ENCODE results near the gene OSBPL10. TPM values are rescaled to one million over a fixed set of nuclear protein-coding genes. Genes with fewer than 3 reads are reported as not detected.

Gene OSBPL10
- total RNA-seq, 2 experiments from 2014 or later = 1.6 to 1.7 TPM

GRCh38 chr3:31960793-31961431 is 20.1 kb downstream of the OSBPL10 start:
- POLR2A ChIA-PET = no interaction called here
- Mint-ChIP-seq H3K27ac (no peak overlapping the region), H3K9me3 (peaks cover 1% of the 10 kb centered on the region), H3K4me1 (peaks cover 6% of the 10 kb centered on the region), H3K4me3 (no peak overlapping the region), H3K36me3 (ENCODE audit: low read depth) (no peaks in the 10 kb centered on the region), H3K27me3 (peaks cover 1% of the 10 kb centered on the region)
- CTCF ChIA-PET = no interaction called here
- no peak for DNase-seq

GRCh38 chr3:31959951-31960792 is 20.9 kb downstream of the OSBPL10 start:
- Mint-ChIP-seq H3K27me3 (peaks cover 1% of the 10 kb centered on the region), H3K27ac (no peak overlapping the region), H3K36me3 (ENCODE audit: low read depth) (no peaks in the 10 kb centered on the region), H3K9me3 (peaks cover 7% of the 10 kb centered on the region), H3K4me3 (no peak overlapping the region), H3K4me1 (peaks cover 6% of the 10 kb centered on the region)
- CTCF ChIA-PET = no interaction called here
- no peak for DNase-seq
- POLR2A ChIA-PET = interaction anchor here (0.5 kb wide), 1 partner anchor 30 kb away, joined by 3 read pairs; no protein-coding TSS in a partner anchor

GRCh38 chr3:31959251-31959650 is 21.8 kb downstream of the OSBPL10 start:
- Mint-ChIP-seq H3K27me3 (peaks cover 1% of the 10 kb centered on the region), H3K27ac (no peak overlapping the region), H3K4me3 (no peak overlapping the region), H3K9me3 (peaks cover 10% of the 10 kb centered on the region), H3K4me1 (peaks cover 6% of the 10 kb centered on the region), H3K36me3 (ENCODE audit: low read depth) (no peaks in the 10 kb centered on the region)
- ChIA-PET CTCF (no interaction called here), POLR2A (interaction anchor here (0.5 kb wide), 1 partner anchor 29 kb away, joined by 3 read pairs; no protein-coding TSS in a partner anchor)
- DNase-seq = no peak

GRCh38 chr3:31958701-31959152 is 22.3 kb downstream of the OSBPL10 start:
- DNase-seq = no peak
- POLR2A ChIA-PET = no interaction called here
- CTCF ChIA-PET = no interaction called here
- no peaks in the 10 kb centered on the region for H3K36me3 Mint-ChIP-seq (ENCODE audit: low read depth)
- peaks cover 5% of the 10 kb centered on the region for H3K4me1 Mint-ChIP-seq
- H3K27ac Mint-ChIP-seq = no peak overlapping the region
- peaks cover 1% of the 10 kb centered on the region for H3K27me3 Mint-ChIP-seq
- no peak overlapping the region for H3K4me3 Mint-ChIP-seq
- H3K9me3 Mint-ChIP-seq = peaks cover 10% of the 10 kb centered on the region

GRCh38 chr3:31957106-31957505 is 24.0 kb downstream of the OSBPL10 start:
- no peak overlapping the region for H3K27ac Mint-ChIP-seq
- peaks cover 3% of the 10 kb centered on the region for H3K4me1 Mint-ChIP-seq
- H3K9me3 Mint-ChIP-seq = peaks cover 10% of the 10 kb centered on the region
- no peak overlapping the region for H3K4me3 Mint-ChIP-seq
- H3K27me3 Mint-ChIP-seq = peaks cover 7% of the 10 kb centered on the region
- DNase-seq = no peak
- CTCF ChIA-PET = no interaction called here
- POLR2A ChIA-PET = no interaction called here
- H3K36me3 Mint-ChIP-seq (ENCODE audit: low read depth) = no peaks in the 10 kb centered on the region

- POLR2A ChIA-PET = no interaction called here
- no peak overlapping the region for H3K4me3 Mint-ChIP-seq
- peaks cover 3% of the 10 kb centered on the region for H3K4me1 Mint-ChIP-seq
- H3K9me3 Mint-ChIP-seq = peaks cover 13% of the 10 kb centered on the region
- peaks cover 2% of the 10 kb centered on the region for H3K36me3 Mint-ChIP-seq (ENCODE audit: low read depth)
- no peak overlapping the region for H3K27ac Mint-ChIP-seq
- peaks cover 12% of the 10 kb centered on the region for H3K27me3 Mint-ChIP-seq
- CTCF ChIA-PET = interaction anchor here (0.5 kb wide), 1 partner anchor 46 kb away, joined by 3 read pairs; no protein-coding TSS in a partner anchor
- DNase-seq = no peak
These were observed 25.5 kb downstream of the OSBPL10 start for GRCh38 chr3:31955581-31955980.

- H3K27me3 Mint-ChIP-seq = peaks cover 14% of the 10 kb centered on the region
- H3K36me3 Mint-ChIP-seq (ENCODE audit: low read depth) = peaks cover 3% of the 10 kb centered on the region
- no peak overlapping the region for H3K27ac Mint-ChIP-seq
- no peak for DNase-seq
- peaks cover 3% of the 10 kb centered on the region for H3K4me1 Mint-ChIP-seq
- ChIA-PET CTCF (no interaction called here), POLR2A (no interaction called here)
- H3K9me3 Mint-ChIP-seq = peaks cover 17% of the 10 kb centered on the region
- H3K4me3 Mint-ChIP-seq = no peak overlapping the region
These were observed 27.4 kb downstream of the OSBPL10 start for GRCh38 chr3:31953636-31954035.

GRCh38 chr3:31953091-31953490 is 28.0 kb downstream of the OSBPL10 start:
- POLR2A ChIA-PET = no interaction called here

GRCh38 chr3:31952205-31952604 is 28.9 kb downstream of the OSBPL10 start:
- DNase-seq = no peak
- Mint-ChIP-seq H3K4me1 (peaks cover 3% of the 10 kb centered on the region), H3K36me3 (ENCODE audit: low read depth) (peaks cover 3% of the 10 kb centered on the region), H3K9me3 (peaks cover 17% of the 10 kb centered on the region), H3K27ac (no peak overlapping the region), H3K27me3 (peaks cover 14% of the 10 kb centered on the region), H3K4me3 (no peak overlapping the region)
- ChIA-PET POLR2A (no interaction called here), CTCF (no interaction called here)

More at GRCh38 chr3:31953091-31953490, 28.0 kb downstream of the OSBPL10 start:
- peaks cover 3% of the 10 kb centered on the region for H3K36me3 Mint-ChIP-seq (ENCODE audit: low read depth)
- no peak for DNase-seq
- CTCF ChIA-PET = no interaction called here
- H3K27me3 Mint-ChIP-seq = peaks cover 14% of the 10 kb centered on the region
- H3K4me1 Mint-ChIP-seq = peaks cover 3% of the 10 kb centered on the region
- no peak overlapping the region for H3K4me3 Mint-ChIP-seq
- no peak overlapping the region for H3K27ac Mint-ChIP-seq
- peaks cover 17% of the 10 kb centered on the region for H3K9me3 Mint-ChIP-seq

GRCh38 chr3:31948280-31948679 is 32.8 kb downstream of the OSBPL10 start:
- Mint-ChIP-seq H3K27me3 (peaks cover 14% of the 10 kb centered on the region), H3K36me3 (ENCODE audit: low read depth) (peaks cover 3% of the 10 kb centered on the region), H3K27ac (no peak overlapping the region), H3K4me3 (no peak overlapping the region), H3K4me1 (peaks cover 3% of the 10 kb centered on the region), H3K9me3 (peaks cover 7% of the 10 kb centered on the region)
- ChIA-PET POLR2A (no interaction called here), CTCF (no interaction called here)
- no peak for DNase-seq

- ChIA-PET CTCF (no interaction called here), POLR2A (no interaction called here)
- H3K4me3 Mint-ChIP-seq = no peak overlapping the region
- H3K9me3 Mint-ChIP-seq = peaks cover 7% of the 10 kb centered on the region
- no peak overlapping the region for H3K27ac Mint-ChIP-seq
- no peak for DNase-seq
- peaks cover 3% of the 10 kb centered on the region for H3K36me3 Mint-ChIP-seq (ENCODE audit: low read depth)
- H3K27me3 Mint-ChIP-seq = peaks cover 14% of the 10 kb centered on the region
- H3K4me1 Mint-ChIP-seq = peaks cover 3% of the 10 kb centered on the region
These were observed 33.4 kb downstream of the OSBPL10 start for GRCh38 chr3:31947671-31948091.

- ChIA-PET POLR2A (no interaction called here), CTCF (no interaction called here)
- DNase-seq = no peak
- peaks cover 7% of the 10 kb centered on the region for H3K9me3 Mint-ChIP-seq
- H3K4me1 Mint-ChIP-seq = peaks cover under 1% of the 10 kb centered on the region
- H3K36me3 Mint-ChIP-seq (ENCODE audit: low read depth) = peaks cover 3% of the 10 kb centered on the region
- no peak overlapping the region for H3K4me3 Mint-ChIP-seq
- no peak overlapping the region for H3K27ac Mint-ChIP-seq
- peaks cover 12% of the 10 kb centered on the region for H3K27me3 Mint-ChIP-seq
These were observed 33.9 kb downstream of the OSBPL10 start for GRCh38 chr3:31947162-31947561.

GRCh38 chr3:31946484-31947081 is 34.5 kb downstream of the OSBPL10 start:
- no peaks in the 10 kb centered on the region for H3K4me1 Mint-ChIP-seq
- DNase-seq = no peak
- POLR2A ChIA-PET = no interaction called here
- H3K9me3 Mint-ChIP-seq = peaks cover 7% of the 10 kb centered on the region
- peaks cover 3% of the 10 kb centered on the region for H3K36me3 Mint-ChIP-seq (ENCODE audit: low read depth)
- H3K27me3 Mint-ChIP-seq = peaks cover 11% of the 10 kb centered on the region
- CTCF ChIA-PET = no interaction called here
- no peak overlapping the region for H3K27ac Mint-ChIP-seq
- no peak overlapping the region for H3K4me3 Mint-ChIP-seq
